Smooth muscle cell (in vitro differentiated cells): ENCODE measurements around the gene C19orf85. TPM values are rescaled to one million over a fixed set of nuclear protein-coding genes. Genes with fewer than 3 reads are reported as not detected.

Experiments used
- DNase-seq: peaks from one replicate; lab custom pipeline; 2025; ENCODE audit not compliant: unreplicated experiment; lab: John Stamatoyannopoulos, UW
- H2AFZ ChIP-seq: fragments of 200-600 bp; sonication (generic); 2 replicates; pipeline ENCODE4 v1.6.0; 2016; ENCODE audit warnings: antibody characterized with exemption, low read depth, mild to moderate bottlenecking
- H3F3A ChIP-seq: fragments of 200-600 bp; sonication (generic); 2 replicates; pipeline ENCODE4 v1.6.0; 2017; ENCODE audit warnings: antibody characterized with exemption, low read depth
- H3K27ac ChIP-seq: fragments of 200-600 bp; sonication (generic); 2 replicates; pipeline ENCODE4 v1.5.1; 2016; ENCODE audit warnings: low read depth, mild to moderate bottlenecking
- H3K27me3 ChIP-seq: fragments of 200-600 bp; sonication (generic); 2 replicates; pipeline ENCODE4 v1.6.1; 2016; ENCODE audit warnings: low read depth, mild to moderate bottlenecking
- H3K36me3 ChIP-seq: fragments of 200-600 bp; sonication (generic); 2 replicates; pipeline ENCODE4 v1.5.1; 2016; ENCODE audit warnings: low read depth
- H3K4me1 ChIP-seq: fragments of 200-600 bp; sonication (generic); 2 replicates; pipeline ENCODE4 v1.5.1; 2016; ENCODE audit warnings: low read depth
- H3K4me2 ChIP-seq: fragments of 200-600 bp; sonication (generic); 2 replicates; pipeline ENCODE4 v1.6.0; 2016; ENCODE audit warnings: mild to moderate bottlenecking
- H3K4me3 ChIP-seq: fragments of 200-600 bp; sonication (generic); 2 replicates; pipeline ENCODE4 v1.5.1; 2016; ENCODE audit warnings: mild to moderate bottlenecking
- H3K79me2 ChIP-seq: fragments of 200-600 bp; sonication (generic); 2 replicates; pipeline ENCODE4 v1.6.0; 2016; ENCODE audit warnings: low read depth, mild to moderate bottlenecking
- H3K9ac ChIP-seq: fragments of 200-600 bp; sonication (generic); 2 replicates; pipeline ENCODE4 v1.6.0; 2016; ENCODE audit warnings: low read depth
- H3K9me3 ChIP-seq: fragments of 200-600 bp; sonication (generic); replicated peaks from 2 replicates; pipeline ENCODE4 v1.5.1; 2016; ENCODE audit warnings: low read depth
- H4K20me1 ChIP-seq: fragments of 200-600 bp; sonication (generic); 2 replicates; pipeline ENCODE4 v1.6.0; 2016; ENCODE audit warnings: low read depth
- WGBS: methylation state at CpG from one replicate; pipeline ENCODE4 v1.1.7; 2016; ENCODE audit warnings: low lambda C conversion rate; 5-methylcytosine and 5-hydroxymethylcytosine counted together
- polyA plus RNA-seq: library from polyadenylated mRNA; unstranded; fragments of >200 nt; fragmentation: Nextera tagmentation; extraction: Ambion mirVana; gene quantifications from 2 replicates; pipeline ENCODE4 v1.2.1, GENCODE V29; 2016
- total RNA-seq: library from RNA; depleted of rRNA; stranded (reverse); fragments of >200 nt; gene quantifications from 2 replicates; pipeline ENCODE4 v1.2.3, GENCODE V29; 2014
- TF ChIP-seq, protein P1 (sequence below): fragments of 200-600 bp; sonication (generic); IDR thresholded peaks from 2 replicates; pipeline ENCODE4 v1.5.1; 2017; ENCODE audit warnings: borderline replicate concordance, mild to moderate bottlenecking, antibody characterized with exemption; ENCODE audit not compliant: insufficient read depth, poor library complexity, severe bottlenecking

Gene C19orf85
- total and polyA plus RNA-seq, 2 experiments from 2014 or later, result not detected

DNA sequence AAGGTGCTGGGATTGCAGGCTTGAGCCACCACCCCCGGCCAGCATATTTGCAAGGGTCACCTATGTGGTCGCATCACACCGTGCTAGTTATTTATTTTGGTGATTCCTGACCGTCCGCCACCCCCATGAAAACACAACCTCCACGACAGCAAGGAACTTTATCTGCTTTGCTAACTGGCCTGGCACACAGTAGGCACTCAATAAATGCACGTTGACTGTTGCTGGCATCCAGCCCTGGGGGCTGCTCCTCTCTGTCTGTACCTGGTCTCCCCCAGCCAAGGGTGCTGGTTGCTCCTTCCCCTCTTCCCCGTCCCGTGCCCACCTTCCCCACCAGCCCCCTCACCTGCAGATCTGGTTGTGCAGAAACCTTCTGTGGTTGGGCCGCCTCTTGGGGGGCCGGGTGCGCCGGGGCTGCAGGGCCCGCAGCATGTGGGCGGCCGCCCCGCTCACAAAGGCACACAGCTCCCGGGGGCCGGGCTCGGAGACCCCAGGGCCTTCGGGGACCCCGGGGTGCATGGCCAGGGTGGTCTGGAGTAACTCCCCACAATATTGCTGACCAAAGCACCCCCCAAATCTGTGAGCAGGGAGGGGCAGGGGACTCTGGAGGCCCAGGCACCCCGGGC lies 401 bp downstream of the C19orf85 start:
- Histone ChIP-seq H3K4me3 (no peak overlapping the region), H2AFZ (no peak overlapping the region), H3K4me2 (no peak overlapping the region), H3K9me3 (no peaks in the 10 kb centered on the region), H3K36me3 (no peaks in the 10 kb centered on the region), H3K27ac (no peak overlapping the region), H3K9ac (no peak overlapping the region), H3K27me3 (peaks cover 14% of the 10 kb centered on the region), H3K4me1 (peaks cover 4% of the 10 kb centered on the region), H3F3A (peaks cover 12% of the 10 kb centered on the region), H4K20me1 (peaks cover 11% of the 10 kb centered on the region), H3K79me2 (no peaks in the 10 kb centered on the region)
- no peak for DNase-seq
- WGBS, result 85% methylated on average over 16 of the region's 23 CpGs
- TF ChIP-seq, protein P1, sequence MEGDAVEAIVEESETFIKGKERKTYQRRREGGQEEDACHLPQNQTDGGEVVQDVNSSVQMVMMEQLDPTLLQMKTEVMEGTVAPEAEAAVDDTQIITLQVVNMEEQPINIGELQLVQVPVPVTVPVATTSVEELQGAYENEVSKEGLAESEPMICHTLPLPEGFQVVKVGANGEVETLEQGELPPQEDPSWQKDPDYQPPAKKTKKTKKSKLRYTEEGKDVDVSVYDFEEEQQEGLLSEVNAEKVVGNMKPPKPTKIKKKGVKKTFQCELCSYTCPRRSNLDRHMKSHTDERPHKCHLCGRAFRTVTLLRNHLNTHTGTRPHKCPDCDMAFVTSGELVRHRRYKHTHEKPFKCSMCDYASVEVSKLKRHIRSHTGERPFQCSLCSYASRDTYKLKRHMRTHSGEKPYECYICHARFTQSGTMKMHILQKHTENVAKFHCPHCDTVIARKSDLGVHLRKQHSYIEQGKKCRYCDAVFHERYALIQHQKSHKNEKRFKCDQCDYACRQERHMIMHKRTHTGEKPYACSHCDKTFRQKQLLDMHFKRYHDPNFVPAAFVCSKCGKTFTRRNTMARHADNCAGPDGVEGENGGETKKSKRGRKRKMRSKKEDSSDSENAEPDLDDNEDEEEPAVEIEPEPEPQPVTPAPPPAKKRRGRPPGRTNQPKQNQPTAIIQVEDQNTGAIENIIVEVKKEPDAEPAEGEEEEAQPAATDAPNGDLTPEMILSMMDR, result no peak

DNA sequence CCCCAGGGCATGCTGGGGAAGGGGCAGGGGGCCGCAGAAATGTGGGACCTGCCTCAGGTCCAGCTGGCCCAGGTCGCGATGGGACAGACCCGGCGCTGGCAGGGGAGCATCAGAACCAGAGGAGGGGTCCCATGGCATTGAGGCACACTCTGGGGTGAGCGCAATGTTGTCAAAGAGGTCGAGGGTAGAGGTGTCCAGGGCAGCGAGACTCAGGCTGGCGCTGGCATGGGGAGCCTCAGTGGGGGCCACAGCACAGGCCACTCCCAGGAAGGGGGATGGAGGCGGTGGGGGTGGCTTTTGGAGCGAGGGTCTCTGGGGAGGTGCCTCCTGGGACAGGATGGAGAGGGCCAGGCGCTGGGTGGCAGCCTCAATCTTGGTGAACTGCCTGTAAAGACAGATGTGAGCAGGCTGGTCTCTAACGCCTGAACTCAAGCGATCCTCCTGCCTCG lies 944 bp downstream of the C19orf85 start:
- H3K9ac ChIP-seq, result no peak overlapping the region
- 80% methylated on average over 11 of the region's 15 CpGs for WGBS

DNA sequence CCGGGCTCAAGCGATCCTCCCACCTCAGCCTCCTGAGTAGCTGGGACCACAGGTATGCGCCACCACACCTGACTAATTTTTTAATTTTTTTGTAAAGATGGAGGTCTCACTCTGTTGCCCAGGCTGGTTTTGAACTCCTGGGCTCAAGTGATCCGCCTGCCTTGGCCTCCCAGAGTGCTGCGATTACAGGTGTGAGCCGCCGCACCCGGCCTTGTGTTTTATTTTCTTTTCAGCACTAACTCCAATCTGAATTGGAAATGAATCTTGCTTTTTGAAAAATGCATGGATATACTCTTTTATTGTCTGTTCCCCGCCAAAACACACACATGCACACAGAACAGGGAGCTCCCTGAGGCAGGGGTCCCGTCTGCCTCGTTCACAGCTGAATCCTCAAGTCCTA lies 1.8 kb downstream of the C19orf85 start:
- WGBS, result 91% methylated on average over 11 of the region's 11 CpGs
- H3K36me3 ChIP-seq, result no peaks in the 10 kb centered on the region
- H3K4me2 ChIP-seq, result no peak overlapping the region
- no peak overlapping the region for H3K4me3 ChIP-seq
- peaks cover 4% of the 10 kb centered on the region for H3K4me1 ChIP-seq
- no peak overlapping the region for H3K27ac ChIP-seq
- no peaks in the 10 kb centered on the region for H3K9me3 ChIP-seq
- peaks cover 14% of the 10 kb centered on the region for H3K27me3 ChIP-seq
- TF ChIP-seq, protein P1, result no peak
- H2AFZ ChIP-seq, result no peak overlapping the region
- peaks cover 16% of the 10 kb centered on the region for H4K20me1 ChIP-seq
- no peak for DNase-seq
- peaks cover 12% of the 10 kb centered on the region for H3F3A ChIP-seq
- H3K79me2 ChIP-seq, result no peaks in the 10 kb centered on the region
- no peak overlapping the region for H3K9ac ChIP-seq

More for the DNA sequence above, 944 bp downstream of the C19orf85 start:
- Histone ChIP-seq H2AFZ (no peak overlapping the region), H3F3A (peaks cover 12% of the 10 kb centered on the region), H4K20me1 (peaks cover 16% of the 10 kb centered on the region), H3K4me1 (peaks cover 4% of the 10 kb centered on the region), H3K27me3 (peaks cover 14% of the 10 kb centered on the region), H3K36me3 (no peaks in the 10 kb centered on the region), H3K79me2 (no peaks in the 10 kb centered on the region), H3K9me3 (no peaks in the 10 kb centered on the region), H3K27ac (no peak overlapping the region), H3K4me2 (no peak overlapping the region), H3K4me3 (no peak overlapping the region)
- DNase-seq, result no peak
- TF ChIP-seq, protein P1, result no peak

DNA sequence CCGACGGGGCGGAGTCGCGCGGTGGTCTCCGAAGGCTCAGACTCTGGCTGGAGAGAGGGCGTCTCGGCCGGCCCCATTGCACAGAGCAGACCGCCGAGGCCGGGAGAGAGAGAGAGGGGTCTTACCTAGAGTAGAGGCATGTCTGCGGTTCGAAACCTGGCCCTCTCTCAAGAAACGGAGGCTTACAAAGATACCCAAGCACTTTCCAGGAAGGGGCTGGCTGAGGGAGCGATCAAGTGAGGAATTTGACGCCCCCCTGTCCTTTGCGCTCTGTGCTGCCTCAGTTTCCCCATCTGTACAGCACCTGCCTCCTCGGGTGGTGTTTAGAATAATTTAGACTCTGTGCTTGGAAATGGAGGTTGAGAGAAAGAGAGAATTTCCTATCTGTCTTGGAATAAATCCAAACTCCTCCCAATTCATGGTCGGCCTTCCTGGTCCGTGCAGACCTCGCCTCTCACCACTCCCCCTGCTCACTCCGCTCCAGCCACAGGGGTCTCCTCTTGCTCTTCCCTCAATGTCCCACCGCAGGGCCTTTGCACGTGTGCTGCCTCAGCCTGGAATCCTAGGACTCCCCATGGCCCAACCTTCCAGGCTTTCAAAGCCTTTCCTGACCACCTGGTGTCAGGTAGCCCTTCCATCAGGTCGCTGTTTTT lies 2.5 kb downstream of the C19orf85 start:
- H4K20me1 ChIP-seq, result peaks cover 19% of the 10 kb centered on the region
- 34% methylated on average over 25 of the region's 27 CpGs for WGBS
- H3K27ac ChIP-seq, result no peak overlapping the region
- H2AFZ ChIP-seq, result peak overlapping the region; percentile 46
- H3K79me2 ChIP-seq, result no peaks in the 10 kb centered on the region
- no peaks in the 10 kb centered on the region for H3K9me3 ChIP-seq
- H3K27me3 ChIP-seq, result peaks cover 14% of the 10 kb centered on the region
- H3K4me2 ChIP-seq, result peak overlapping the region; percentile 83
- H3K4me1 ChIP-seq, result peaks cover 4% of the 10 kb centered on the region
- H3K9ac ChIP-seq, result no peak overlapping the region
- H3K4me3 ChIP-seq, result peak overlapping the region; percentile 49
- TF ChIP-seq, protein P1, result no peak
- H3F3A ChIP-seq, result peaks cover 8% of the 10 kb centered on the region
- H3K36me3 ChIP-seq, result no peaks in the 10 kb centered on the region
- no peak for DNase-seq
